Esophagus muscularis mucosa (tissue), 3 donors: ENCODE results near the gene SLC2A3.
"Not testable (repeated sequence)": the region's sequence is repeated elsewhere in the genome, so short reads cannot be mapped to it uniquely, and the experiment has no call there.

ENCODE experiments used
- POLR2AphosphoS5 ChIP-seq, 2 donors: sonication (generic); formaldehyde crosslinking; IDR thresholded peaks; one replicate each; pipeline ENCODE4 v1.6.1; 2017; ENCODE audit warnings: antibody characterized with exemption in 2 of 2
- TF ChIP-seq, protein P1 (sequence below), 3 experiments: fragments of 200-600 bp in 2 of 3; fragments of 450-650 bp in 1 of 3; sonication (generic) in 2 of 3; IDR thresholded peaks; one replicate each; pipeline ENCODE4 v1.5.1; 2017 to 2019; ENCODE audit warnings: antibody characterized with exemption in 3 of 3, mild to moderate bottlenecking in 2 of 3, moderate library complexity in 1 of 3

- TF ChIP-seq, protein P1, sequence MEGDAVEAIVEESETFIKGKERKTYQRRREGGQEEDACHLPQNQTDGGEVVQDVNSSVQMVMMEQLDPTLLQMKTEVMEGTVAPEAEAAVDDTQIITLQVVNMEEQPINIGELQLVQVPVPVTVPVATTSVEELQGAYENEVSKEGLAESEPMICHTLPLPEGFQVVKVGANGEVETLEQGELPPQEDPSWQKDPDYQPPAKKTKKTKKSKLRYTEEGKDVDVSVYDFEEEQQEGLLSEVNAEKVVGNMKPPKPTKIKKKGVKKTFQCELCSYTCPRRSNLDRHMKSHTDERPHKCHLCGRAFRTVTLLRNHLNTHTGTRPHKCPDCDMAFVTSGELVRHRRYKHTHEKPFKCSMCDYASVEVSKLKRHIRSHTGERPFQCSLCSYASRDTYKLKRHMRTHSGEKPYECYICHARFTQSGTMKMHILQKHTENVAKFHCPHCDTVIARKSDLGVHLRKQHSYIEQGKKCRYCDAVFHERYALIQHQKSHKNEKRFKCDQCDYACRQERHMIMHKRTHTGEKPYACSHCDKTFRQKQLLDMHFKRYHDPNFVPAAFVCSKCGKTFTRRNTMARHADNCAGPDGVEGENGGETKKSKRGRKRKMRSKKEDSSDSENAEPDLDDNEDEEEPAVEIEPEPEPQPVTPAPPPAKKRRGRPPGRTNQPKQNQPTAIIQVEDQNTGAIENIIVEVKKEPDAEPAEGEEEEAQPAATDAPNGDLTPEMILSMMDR (IDR thresholded peaks at IDR 0.05) = not testable (repeated sequence)
- not testable (repeated sequence) for TF ChIP-seq POLR2AphosphoS5 (IDR thresholded peaks at IDR 0.05)
Observed at GRCh38 chr12:7880952-7881735, 54.8 kb downstream of the SLC2A3 start.
